ENCODE results near the gene FGGY. TPM values are rescaled to one million over a fixed set of nuclear protein-coding genes. Genes with fewer than 3 reads are reported as not detected.
A peak's percentile ranks its signal among the peaks of the same experiment; 100 is the strongest.

Gene FGGY
- total RNA-seq, 1 experiment from 2014 or later = 17.8 TPM

DNA sequence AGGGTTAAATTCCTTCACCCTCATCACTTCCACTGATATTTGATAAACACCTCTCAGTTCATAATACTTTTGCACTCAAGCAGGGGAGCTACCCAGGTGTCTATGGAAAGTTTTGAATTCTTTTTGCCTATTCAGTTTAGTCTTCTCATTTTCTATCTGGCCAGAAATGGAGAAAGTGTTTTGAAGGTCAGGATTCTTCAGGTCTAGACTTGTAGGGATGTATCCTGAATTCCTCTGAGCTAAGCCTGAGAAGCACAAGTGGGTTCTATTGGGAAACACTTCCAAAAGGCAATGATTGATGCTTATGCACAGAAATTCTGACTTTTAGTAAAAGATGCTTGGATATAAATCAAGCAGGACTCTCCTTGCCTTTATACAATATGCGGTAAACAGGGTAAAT, 300.1 kb downstream of the FGGY start:
- H3K4me1 ChIP-seq (replicated peaks; ENCODE audit: insufficient read depth) = peaks cover 14% of the 10 kb centered on the region
- H2AFZ ChIP-seq = no peak overlapping the region
- H3K9me2 ChIP-seq (ENCODE audit: insufficient read depth) = no peaks in the 10 kb centered on the region
- intact Hi-C loops (cut with micrococcal nuclease; ENCODE audit: unreplicated experiment) = no loop called here
- DNase-seq = no peak
- TF ChIP-seq, protein P1, sequence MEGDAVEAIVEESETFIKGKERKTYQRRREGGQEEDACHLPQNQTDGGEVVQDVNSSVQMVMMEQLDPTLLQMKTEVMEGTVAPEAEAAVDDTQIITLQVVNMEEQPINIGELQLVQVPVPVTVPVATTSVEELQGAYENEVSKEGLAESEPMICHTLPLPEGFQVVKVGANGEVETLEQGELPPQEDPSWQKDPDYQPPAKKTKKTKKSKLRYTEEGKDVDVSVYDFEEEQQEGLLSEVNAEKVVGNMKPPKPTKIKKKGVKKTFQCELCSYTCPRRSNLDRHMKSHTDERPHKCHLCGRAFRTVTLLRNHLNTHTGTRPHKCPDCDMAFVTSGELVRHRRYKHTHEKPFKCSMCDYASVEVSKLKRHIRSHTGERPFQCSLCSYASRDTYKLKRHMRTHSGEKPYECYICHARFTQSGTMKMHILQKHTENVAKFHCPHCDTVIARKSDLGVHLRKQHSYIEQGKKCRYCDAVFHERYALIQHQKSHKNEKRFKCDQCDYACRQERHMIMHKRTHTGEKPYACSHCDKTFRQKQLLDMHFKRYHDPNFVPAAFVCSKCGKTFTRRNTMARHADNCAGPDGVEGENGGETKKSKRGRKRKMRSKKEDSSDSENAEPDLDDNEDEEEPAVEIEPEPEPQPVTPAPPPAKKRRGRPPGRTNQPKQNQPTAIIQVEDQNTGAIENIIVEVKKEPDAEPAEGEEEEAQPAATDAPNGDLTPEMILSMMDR (conservative IDR thresholded peaks at IDR 0.05) = no peak
- no peak for TF ChIP-seq EZH2 (IDR thresholded peaks at IDR 0.05; ENCODE audit: low read depth)
- H3K4me2 ChIP-seq = no peak overlapping the region
- H3F3A ChIP-seq (ENCODE audit: insufficient read depth, low read depth) = no peaks in the 10 kb centered on the region
- H3K79me2 ChIP-seq (ENCODE audit: low read depth) = no peaks in the 10 kb centered on the region
- no peaks in the 10 kb centered on the region for H4K20me1 ChIP-seq (ENCODE audit: insufficient read depth)
- peak overlapping the region; percentile 59; the same call in 1 of the 2 replicates for H3K27ac ChIP-seq
- no peak overlapping the region for H3K4me3 ChIP-seq
- H3K36me3 ChIP-seq (ENCODE audit: low read depth) = no peaks in the 10 kb centered on the region
- no TSS peak for BruUV-seq (replicated peaks)
- H3K9me3 ChIP-seq (ENCODE audit: insufficient read depth, low read depth) = no peaks in the 10 kb centered on the region
- CTCF ChIA-PET = no interaction called here
- no peaks in the 10 kb centered on the region for H3K27me3 ChIP-seq (ENCODE audit: insufficient read depth, low read depth)
- POLR2A ChIA-PET (ENCODE audit: unreplicated experiment) = interaction anchor here (0.6 kb wide), 1 partner anchor 154 kb away, joined by 5 read pairs; no protein-coding TSS in a partner anchor

DNA sequence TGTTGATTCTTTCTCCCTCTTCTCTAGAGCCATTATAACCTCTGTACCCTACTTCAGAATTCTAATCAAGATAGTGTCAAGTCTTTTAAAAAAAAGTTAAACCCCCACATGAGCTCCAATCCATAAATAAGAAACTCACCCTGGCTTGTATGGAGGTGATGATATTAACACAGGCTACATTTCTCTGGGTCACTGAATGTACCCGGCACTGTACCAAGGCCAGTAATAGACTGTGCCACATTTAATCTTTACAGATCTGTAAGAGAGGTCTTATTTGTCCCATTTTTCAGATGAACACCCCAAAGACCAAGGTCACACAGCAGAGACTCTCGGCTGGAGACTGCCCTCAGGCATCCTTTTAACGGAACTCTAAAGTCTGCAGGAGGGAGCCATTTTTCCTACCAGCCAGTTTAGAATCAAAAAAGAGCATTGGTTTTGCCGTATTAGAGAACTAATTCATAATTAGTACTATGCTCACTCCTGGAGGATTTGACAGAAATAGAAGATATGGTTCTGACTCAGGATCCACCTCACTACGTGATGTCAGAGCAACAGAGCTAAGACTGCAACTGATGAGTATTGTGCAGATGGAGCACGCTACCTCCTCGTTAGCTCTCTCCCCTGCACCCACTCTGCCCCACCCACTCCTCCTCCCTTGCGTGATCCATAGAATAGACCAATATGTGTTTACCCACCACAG, 300.7 kb downstream of the FGGY start:
- no peaks in the 10 kb centered on the region for H3K9me2 ChIP-seq (ENCODE audit: insufficient read depth)
- intact Hi-C loops (cut with micrococcal nuclease; ENCODE audit: unreplicated experiment) = no loop called here
- ChIA-PET CTCF (no interaction called here), POLR2A (ENCODE audit: unreplicated experiment) (interaction anchor here (0.6 kb wide), 1 partner anchor 154 kb away, joined by 5 read pairs; no protein-coding TSS in a partner anchor)
- H4K20me1 ChIP-seq (ENCODE audit: insufficient read depth) = no peaks in the 10 kb centered on the region
- DNase-seq = no peak
- H3K4me1 ChIP-seq (replicated peaks; ENCODE audit: insufficient read depth) = peaks cover 14% of the 10 kb centered on the region
- no peaks in the 10 kb centered on the region for H3K9me3 ChIP-seq (ENCODE audit: insufficient read depth, low read depth)
- H3K79me2 ChIP-seq (ENCODE audit: low read depth) = no peaks in the 10 kb centered on the region
- no peaks in the 10 kb centered on the region for H3F3A ChIP-seq (ENCODE audit: insufficient read depth, low read depth)
- no peak for TF ChIP-seq EZH2 (IDR thresholded peaks at IDR 0.05; ENCODE audit: low read depth)
- TF ChIP-seq, protein P1 (conservative IDR thresholded peaks at IDR 0.05) = no peak
- no peaks in the 10 kb centered on the region for H3K36me3 ChIP-seq (ENCODE audit: low read depth)
- H3K4me2 ChIP-seq = no peak overlapping the region
- no peak overlapping the region for H3K27ac ChIP-seq
- no TSS peak for BruUV-seq (replicated peaks)
- no peak overlapping the region for H2AFZ ChIP-seq
- no peaks in the 10 kb centered on the region for H3K27me3 ChIP-seq (ENCODE audit: insufficient read depth, low read depth)
- H3K4me3 ChIP-seq = no peak overlapping the region

DNA sequence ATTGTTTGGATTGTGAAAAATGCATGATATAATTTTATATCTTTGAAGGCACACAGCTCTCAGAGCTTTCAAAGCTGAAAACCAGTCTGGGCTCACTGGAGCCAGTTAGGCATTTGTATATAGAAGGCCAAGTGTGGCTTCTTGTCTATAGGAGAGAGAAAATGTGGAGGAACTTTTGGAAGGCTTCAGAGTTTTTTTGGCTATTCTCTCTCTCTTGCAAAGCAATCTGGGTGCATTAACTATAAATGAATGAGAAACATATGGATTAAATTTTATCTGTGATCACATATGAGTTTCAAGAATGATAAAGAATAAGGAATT, 301.2 kb downstream of the FGGY start:
- no peak for TF ChIP-seq EZH2 (IDR thresholded peaks at IDR 0.05; ENCODE audit: low read depth)
- TF ChIP-seq, protein P1 (conservative IDR thresholded peaks at IDR 0.05) = no peak
- no peaks in the 10 kb centered on the region for H3K36me3 ChIP-seq (ENCODE audit: low read depth)
- no peaks in the 10 kb centered on the region for H3K9me3 ChIP-seq (ENCODE audit: insufficient read depth, low read depth)
- no peak for DNase-seq
- intact Hi-C loops (cut with micrococcal nuclease; ENCODE audit: unreplicated experiment) = no loop called here
- no peak overlapping the region for H3K4me3 ChIP-seq
- ChIA-PET POLR2A (ENCODE audit: unreplicated experiment) (no interaction called here), CTCF (no interaction called here)
- H3K27ac ChIP-seq = no peak overlapping the region
- peaks cover 14% of the 10 kb centered on the region for H3K4me1 ChIP-seq (replicated peaks; ENCODE audit: insufficient read depth)
- no peaks in the 10 kb centered on the region for H3K9me2 ChIP-seq (ENCODE audit: insufficient read depth)
- H3K4me2 ChIP-seq = no peak overlapping the region
- no TSS peak for BruUV-seq (replicated peaks)
- H3F3A ChIP-seq (ENCODE audit: insufficient read depth, low read depth) = no peaks in the 10 kb centered on the region
- H3K27me3 ChIP-seq (ENCODE audit: insufficient read depth, low read depth) = no peaks in the 10 kb centered on the region
- H2AFZ ChIP-seq = no peak overlapping the region
- no peaks in the 10 kb centered on the region for H3K79me2 ChIP-seq (ENCODE audit: low read depth)
- H4K20me1 ChIP-seq (ENCODE audit: insufficient read depth) = no peaks in the 10 kb centered on the region
